ENCODE measurements around the gene RAB31.
A peak's percentile ranks its signal among the peaks of the same experiment; 100 is the strongest.
"Not testable (repeated sequence)": the region's sequence is repeated elsewhere in the genome, so short reads cannot be mapped to it uniquely, and the experiment has no call there.

The RAB31 gene

GRCh38 chr18:9765501-9765900 lies 57.4 kb downstream of the RAB31 start:
- in situ Hi-C loops (cut with HindIII; ENCODE audit: low pct_unique_long_range_greater_than_20kb, low sequenced_read_pairs) = no loop called here
- TF ChIP-seq JUND (IDR thresholded peaks at IDR 0.05; ENCODE audit: low read depth) = no peak
- DNase-seq (ENCODE audit: low read depth in 1 of 2, low spot score in 1 of 2) = peak in 1 of 2 experiments; percentile 43

- no peak for TF ChIP-seq JUND (IDR thresholded peaks at IDR 0.05; ENCODE audit: low read depth)
- in situ Hi-C loops (cut with HindIII; ENCODE audit: low pct_unique_long_range_greater_than_20kb, low sequenced_read_pairs) = no loop called here
- DNase-seq (ENCODE audit: low read depth in 1 of 2, low spot score in 1 of 2) = no peak
These were observed 58.0 kb downstream of the RAB31 start for GRCh38 chr18:9766076-9766481.

GRCh38 chr18:9766740-9767139 lies 58.6 kb downstream of the RAB31 start:
- in situ Hi-C loops (cut with HindIII; ENCODE audit: low pct_unique_long_range_greater_than_20kb, low sequenced_read_pairs) = no loop called here

GRCh38 chr18:9768071-9768691 lies 60.1 kb downstream of the RAB31 start:
- DNase-seq (ENCODE audit: low read depth in 1 of 2, low spot score in 1 of 2); in situ Hi-C loops (cut with HindIII; ENCODE audit: low pct_unique_long_range_greater_than_20kb, low sequenced_read_pairs): not testable (repeated sequence)

More at GRCh38 chr18:9766740-9767139, 58.6 kb downstream of the RAB31 start:
- DNase-seq (ENCODE audit: low read depth in 1 of 2, low spot score in 1 of 2) = peak in 1 of 2 experiments; percentile 25
- TF ChIP-seq JUND (IDR thresholded peaks at IDR 0.05; ENCODE audit: low read depth) = no peak

GRCh38 chr18:9770111-9770510 lies 62.0 kb downstream of the RAB31 start:
- in situ Hi-C loops (cut with HindIII; ENCODE audit: low pct_unique_long_range_greater_than_20kb, low sequenced_read_pairs); DNase-seq (ENCODE audit: low read depth in 1 of 2, low spot score in 1 of 2): not testable (repeated sequence)

GRCh38 chr18:9771261-9771976 lies 63.3 kb downstream of the RAB31 start:
- TF ChIP-seq JUND (IDR thresholded peaks at IDR 0.05; ENCODE audit: low read depth) = no peak
- in situ Hi-C loops (cut with HindIII; ENCODE audit: low pct_unique_long_range_greater_than_20kb, low sequenced_read_pairs) = no loop called here
- DNase-seq (ENCODE audit: low read depth in 1 of 2, low spot score in 1 of 2) = peak; percentile 4 to 69

- DNase-seq (ENCODE audit: low read depth in 1 of 2, low spot score in 1 of 2) = no peak
- in situ Hi-C loops (cut with HindIII; ENCODE audit: low pct_unique_long_range_greater_than_20kb, low sequenced_read_pairs) = no loop called here
- no peak for TF ChIP-seq JUND (IDR thresholded peaks at IDR 0.05; ENCODE audit: low read depth)
These were observed 64.0 kb downstream of the RAB31 start for GRCh38 chr18:9771977-9772660.

- in situ Hi-C loops (cut with HindIII; ENCODE audit: low pct_unique_long_range_greater_than_20kb, low sequenced_read_pairs) = no loop called here
- DNase-seq (ENCODE audit: low read depth in 1 of 2, low spot score in 1 of 2) = no peak
These were observed 65.0 kb downstream of the RAB31 start for GRCh38 chr18:9772847-9773677.

GRCh38 chr18:9774150-9774549 lies 66.0 kb downstream of the RAB31 start:
- no peak for TF ChIP-seq JUND (IDR thresholded peaks at IDR 0.05; ENCODE audit: low read depth)
- in situ Hi-C loops (cut with HindIII; ENCODE audit: low pct_unique_long_range_greater_than_20kb, low sequenced_read_pairs) = no loop called here
- no peak for DNase-seq (ENCODE audit: low read depth in 1 of 2, low spot score in 1 of 2)

More at GRCh38 chr18:9772847-9773677, 65.0 kb downstream of the RAB31 start:
- no peak for TF ChIP-seq JUND (IDR thresholded peaks at IDR 0.05; ENCODE audit: low read depth)

GRCh38 chr18:9775178-9775577 lies 67.1 kb downstream of the RAB31 start:
- in situ Hi-C loops (cut with HindIII; ENCODE audit: low pct_unique_long_range_greater_than_20kb, low sequenced_read_pairs) = no loop called here

GRCh38 chr18:9779630-9780029 lies 71.5 kb downstream of the RAB31 start:
- in situ Hi-C loops (cut with HindIII; ENCODE audit: low pct_unique_long_range_greater_than_20kb, low sequenced_read_pairs) = no loop called here
- no peak for TF ChIP-seq JUND (IDR thresholded peaks at IDR 0.05; ENCODE audit: low read depth)

More at GRCh38 chr18:9775178-9775577, 67.1 kb downstream of the RAB31 start:
- no peak for TF ChIP-seq JUND (IDR thresholded peaks at IDR 0.05; ENCODE audit: low read depth)
- DNase-seq (ENCODE audit: low read depth in 1 of 2, low spot score in 1 of 2) = no peak

GRCh38 chr18:9782073-9782857 lies 74.2 kb downstream of the RAB31 start:
- DNase-seq (ENCODE audit: low read depth in 1 of 2, low spot score in 1 of 2) = no peak
- in situ Hi-C loops (cut with HindIII; ENCODE audit: low pct_unique_long_range_greater_than_20kb, low sequenced_read_pairs) = no loop called here
- no peak for TF ChIP-seq JUND (IDR thresholded peaks at IDR 0.05; ENCODE audit: low read depth)

More at GRCh38 chr18:9779630-9780029, 71.5 kb downstream of the RAB31 start:
- DNase-seq (ENCODE audit: low read depth in 1 of 2, low spot score in 1 of 2) = no peak
